Mucosa of rectum (tissue), 2 donors: Measurements from ENCODE around the gene DPYD.

ENCODE experiments used
- H3K27ac ChIP-seq, 2 donors: one replicate each; pipeline ENCODE4 v1.7.0; 2013; ENCODE audit warnings: inconsistent platforms in 2 of 2, low read depth in 2 of 2, low read length in 2 of 2
- H3K27me3 ChIP-seq, 2 donors: one replicate each; pipeline ENCODE4 v1.7.0; 2013; ENCODE audit warnings: low read length in 2 of 2; ENCODE audit not compliant: control insufficient read depth in 2 of 2, insufficient read depth in 2 of 2
- H3K36me3 ChIP-seq, 2 donors: one replicate each; pipeline ENCODE4 v1.7.0; 2013; ENCODE audit warnings: low read length in 2 of 2; ENCODE audit not compliant: control insufficient read depth in 2 of 2, insufficient read depth in 2 of 2
- H3K4me1 ChIP-seq, 2 donors: one replicate each; pipeline ENCODE4 v1.7.0; 2013; ENCODE audit warnings: low read length in 2 of 2, mild to moderate bottlenecking in 1 of 2; ENCODE audit not compliant: control insufficient read depth in 2 of 2, insufficient read depth in 2 of 2
- H3K4me3 ChIP-seq, 2 donors: one replicate each; pipeline ENCODE4 v1.7.0; 2013; ENCODE audit warnings: low read length in 2 of 2
- H3K9ac ChIP-seq, 2 donors: one replicate each; pipeline ENCODE4 v1.7.0; 2013; ENCODE audit warnings: low read length in 2 of 2, low read depth in 1 of 2, mild to moderate bottlenecking in 1 of 2
- H3K9me3 ChIP-seq, 2 donors: one replicate each; pipeline ENCODE4 v1.7.0; 2013; ENCODE audit warnings: low read length in 2 of 2; ENCODE audit not compliant: control insufficient read depth in 2 of 2
- donor health status: healthy.
- donor health status: Normal muscosa, but diverticular disease.

Gene DPYD

GRCh38 chr1:97770376-97770775, 150.5 kb downstream of the DPYD start:
- no peaks in the 10 kb centered on the region for H3K36me3 ChIP-seq
- no peak overlapping the region for H3K4me3 ChIP-seq
- no peaks in the 10 kb centered on the region for H3K27me3 ChIP-seq
- no peaks in the 10 kb centered on the region for H3K4me1 ChIP-seq
- no peak overlapping the region for H3K27ac ChIP-seq
- H3K9me3 ChIP-seq: no peaks in the 10 kb centered on the region
- no peak overlapping the region for H3K9ac ChIP-seq

GRCh38 chr1:97767381-97767780, 153.5 kb downstream of the DPYD start:
- H3K9ac ChIP-seq: no peak overlapping the region
- no peak overlapping the region for H3K4me3 ChIP-seq
- H3K36me3 ChIP-seq: no peaks in the 10 kb centered on the region
- no peak overlapping the region for H3K27ac ChIP-seq
- H3K9me3 ChIP-seq: no peaks in the 10 kb centered on the region
- no peaks in the 10 kb centered on the region for H3K27me3 ChIP-seq
- H3K4me1 ChIP-seq: no peaks in the 10 kb centered on the region

DNA sequence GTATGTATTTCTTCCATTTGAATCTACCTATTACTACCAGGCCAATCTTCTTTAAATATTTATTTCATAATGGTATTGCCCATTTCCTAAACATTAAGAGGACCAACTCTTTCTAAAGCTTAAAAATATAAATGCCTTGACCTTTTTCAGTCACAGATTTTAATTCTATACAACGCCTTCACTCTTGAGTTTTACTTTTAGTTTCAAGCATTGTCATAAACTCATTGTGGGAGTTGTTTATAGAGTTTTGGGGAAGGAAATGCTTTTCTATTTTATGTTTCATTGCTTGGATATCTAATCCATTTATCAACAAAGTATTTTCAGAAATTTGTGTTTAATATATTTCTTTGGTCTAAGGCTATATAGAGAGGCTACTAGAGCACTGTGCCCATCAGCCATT, 155.8 kb downstream of the DPYD start:
- H3K9me3 ChIP-seq: no peaks in the 10 kb centered on the region
- H3K27me3 ChIP-seq: no peaks in the 10 kb centered on the region
- H3K4me1 ChIP-seq: no peaks in the 10 kb centered on the region
- no peaks in the 10 kb centered on the region for H3K36me3 ChIP-seq
- H3K27ac ChIP-seq: no peak overlapping the region
- no peak overlapping the region for H3K9ac ChIP-seq
- no peak overlapping the region for H3K4me3 ChIP-seq

DNA sequence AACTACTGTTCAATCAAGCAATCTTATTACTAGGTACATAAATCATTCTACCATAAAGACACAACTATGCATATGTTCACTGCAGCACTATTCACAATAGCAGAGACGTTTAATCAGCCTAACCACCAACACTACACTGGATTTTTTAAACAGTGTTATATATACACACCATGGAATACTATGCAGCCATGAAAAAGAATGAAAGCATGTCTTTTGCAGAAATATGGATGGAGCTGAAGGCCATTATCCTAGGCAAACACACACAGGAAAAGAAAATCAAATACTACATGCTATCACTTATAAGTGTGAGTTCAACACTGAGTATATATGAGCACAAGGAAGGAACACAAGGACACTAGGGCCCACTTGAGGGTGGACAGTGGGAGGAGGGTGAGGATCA, 159.2 kb downstream of the DPYD start:
- H3K27me3 ChIP-seq: no peaks in the 10 kb centered on the region
- H3K4me1 ChIP-seq: peaks cover 0 to 2% of the 10 kb centered on the region in 2 donors
- no peaks in the 10 kb centered on the region for H3K9me3 ChIP-seq
- no peak overlapping the region for H3K4me3 ChIP-seq
- no peaks in the 10 kb centered on the region for H3K36me3 ChIP-seq
- H3K9ac ChIP-seq: no peak overlapping the region
- H3K27ac ChIP-seq: no peak overlapping the region

- Histone ChIP-seq H3K9me3 (no peaks in the 10 kb centered on the region), H3K4me3 (no peak overlapping the region), H3K36me3 (no peaks in the 10 kb centered on the region), H3K4me1 (peaks cover 0 to 2% of the 10 kb centered on the region in 2 donors), H3K27me3 (no peaks in the 10 kb centered on the region), H3K9ac (no peak overlapping the region), H3K27ac (no peak overlapping the region)
These were observed 161.8 kb downstream of the DPYD start for GRCh38 chr1:97759078-97759477.

- Histone ChIP-seq H3K36me3 (no peaks in the 10 kb centered on the region), H3K27ac (no peak overlapping the region), H3K4me1 (peaks cover 0 to 2% of the 10 kb centered on the region in 2 donors), H3K27me3 (no peaks in the 10 kb centered on the region), H3K4me3 (no peak overlapping the region), H3K9me3 (no peaks in the 10 kb centered on the region), H3K9ac (no peak overlapping the region)
These were observed 162.2 kb downstream of the DPYD start for GRCh38 chr1:97758541-97759057.

DNA sequence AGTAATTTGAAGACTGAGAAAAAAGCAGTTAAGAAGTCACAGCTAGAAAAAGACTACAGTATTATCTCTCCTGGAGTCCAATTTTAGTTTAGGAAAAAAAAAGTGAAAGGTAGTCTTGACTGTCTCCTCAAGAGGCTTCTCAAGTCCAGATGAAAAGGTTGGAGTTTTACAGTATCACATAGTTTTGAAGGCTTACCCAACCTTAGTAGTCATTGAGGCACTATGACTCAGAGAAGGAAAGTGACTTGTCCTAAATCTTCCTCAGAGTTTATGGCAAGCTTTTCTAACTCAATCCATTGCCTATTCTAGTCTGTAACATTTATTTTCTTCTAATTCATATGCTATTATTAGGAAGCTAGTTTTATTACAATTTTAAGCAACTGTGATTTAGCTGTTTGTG, 174.9 kb downstream of the DPYD start:
- no peaks in the 10 kb centered on the region for H3K9me3 ChIP-seq
- no peaks in the 10 kb centered on the region for H3K36me3 ChIP-seq
- H3K4me1 ChIP-seq: no peaks in the 10 kb centered on the region
- H3K27ac ChIP-seq: no peak overlapping the region
- no peak overlapping the region for H3K4me3 ChIP-seq
- H3K27me3 ChIP-seq: no peaks in the 10 kb centered on the region
- H3K9ac ChIP-seq: no peak overlapping the region

DNA sequence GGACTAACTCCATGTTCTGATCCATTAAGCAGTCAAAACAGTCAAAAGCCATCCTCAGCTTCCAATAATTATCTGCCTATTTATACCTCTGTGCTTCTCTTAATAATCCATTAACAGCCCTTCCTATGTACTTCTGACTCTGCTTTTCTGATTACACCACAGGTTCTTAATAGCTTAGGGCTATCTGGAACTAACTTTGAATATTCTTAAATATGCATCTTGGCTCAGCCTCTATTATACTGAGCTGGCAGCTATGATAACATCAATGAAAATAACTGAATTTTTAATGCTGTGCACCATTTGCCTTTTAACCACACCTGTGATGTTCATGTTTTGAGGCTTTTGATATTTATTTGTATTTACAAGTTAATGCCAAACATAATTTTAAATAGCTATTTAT, 175.9 kb downstream of the DPYD start:
- H3K9ac ChIP-seq: no peak overlapping the region
- no peaks in the 10 kb centered on the region for H3K27me3 ChIP-seq
- H3K9me3 ChIP-seq: no peaks in the 10 kb centered on the region
- no peaks in the 10 kb centered on the region for H3K4me1 ChIP-seq
- no peak overlapping the region for H3K4me3 ChIP-seq
- no peak overlapping the region for H3K27ac ChIP-seq
- no peaks in the 10 kb centered on the region for H3K36me3 ChIP-seq

DNA sequence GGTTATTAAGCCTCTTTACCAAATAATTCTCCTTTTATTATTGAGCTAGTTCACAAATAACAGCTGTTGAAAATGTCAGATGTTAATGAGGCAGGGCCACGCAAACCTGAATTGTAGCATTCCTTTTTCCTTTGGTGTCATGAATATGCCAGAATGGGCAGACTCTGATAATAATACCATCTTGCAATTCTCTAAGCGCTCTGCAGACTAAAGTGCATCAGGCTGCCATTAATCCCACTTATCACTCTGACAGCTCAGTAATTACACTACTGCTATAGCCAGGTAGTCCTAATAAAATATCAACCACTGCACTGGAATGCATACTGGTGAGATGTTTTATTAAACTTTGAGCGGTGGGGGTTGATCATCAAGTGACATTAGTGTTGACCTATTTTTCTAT, 177.7 kb downstream of the DPYD start:
- no peaks in the 10 kb centered on the region for H3K4me1 ChIP-seq
- H3K27me3 ChIP-seq: no peaks in the 10 kb centered on the region
- no peaks in the 10 kb centered on the region for H3K9me3 ChIP-seq
- H3K36me3 ChIP-seq: no peaks in the 10 kb centered on the region
- no peak overlapping the region for H3K9ac ChIP-seq
- H3K27ac ChIP-seq: no peak overlapping the region
- no peak overlapping the region for H3K4me3 ChIP-seq

DNA sequence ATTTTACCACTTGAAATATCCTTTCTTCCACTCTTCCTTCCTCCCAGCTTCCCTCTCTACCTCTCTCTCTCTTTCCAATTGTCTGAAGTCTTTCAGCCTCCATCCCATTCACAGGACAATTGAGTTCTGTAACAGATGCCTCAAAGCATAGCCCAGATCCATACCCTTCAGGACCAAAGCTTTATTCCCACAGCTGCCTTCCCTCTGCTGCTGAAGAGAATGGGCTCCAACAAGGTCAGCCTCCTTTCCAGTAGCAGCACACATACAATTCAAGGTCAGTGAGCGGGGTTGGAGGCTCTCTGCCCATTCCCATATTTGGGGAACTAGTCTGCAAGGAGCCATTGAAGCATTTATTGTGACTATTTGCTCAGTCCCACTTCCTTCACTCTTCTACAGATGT, 179.9 kb downstream of the DPYD start:
- H3K27me3 ChIP-seq: no peaks in the 10 kb centered on the region
- no peaks in the 10 kb centered on the region for H3K36me3 ChIP-seq
- H3K4me1 ChIP-seq: no peaks in the 10 kb centered on the region
- H3K9ac ChIP-seq: no peak overlapping the region
- H3K9me3 ChIP-seq: no peaks in the 10 kb centered on the region
- H3K4me3 ChIP-seq: no peak overlapping the region
- H3K27ac ChIP-seq: no peak overlapping the region

GRCh38 chr1:97739596-97740103, 181.2 kb downstream of the DPYD start:
- Histone ChIP-seq H3K4me3 (no peak overlapping the region), H3K36me3 (no peaks in the 10 kb centered on the region), H3K27me3 (no peaks in the 10 kb centered on the region)

More at GRCh38 chr1:97739596-97740103, 181.2 kb downstream of the DPYD start:
- no peaks in the 10 kb centered on the region for H3K9me3 ChIP-seq
- no peak overlapping the region for H3K27ac ChIP-seq
- no peaks in the 10 kb centered on the region for H3K4me1 ChIP-seq
- H3K9ac ChIP-seq: no peak overlapping the region
